Stimulated activated effector memory CD8-positive, alpha-beta T cell treated with anti-CD3 and anti-CD28 coated beads, Interleukin-12 subunit alpha, Interleukin-12 subunit beta, amount 100 ng/mL, for 72 hours (primary cell): ENCODE measurements around the gene ZNF107.
"Not testable (repeated sequence)": the region's sequence is repeated elsewhere in the genome, so short reads cannot be mapped to it uniquely, and the experiment has no call there.

Source experiments
- ATAC-seq: fragments of 150-1000 bp; cut with Tn5 transposase; 2 replicates; pipeline ENCODE4 v1.10.0; 2021
- DNase-seq, 2 donors: peaks; one replicate each; pipeline ENCODE4 v3.0.0; 2021 to 2022; ENCODE audit warnings: low spot score in 2 of 2
- H3K27ac Mint-ChIP-seq: one replicate; pipeline ENCODE4 v1.8.0; 2022; ENCODE audit warnings: mild to moderate bottlenecking, mixed read lengths
- H3K36me3 Mint-ChIP-seq: one replicate; pipeline ENCODE4 v1.8.0; 2022; ENCODE audit warnings: mild to moderate bottlenecking, mixed read lengths
- H3K4me1 Mint-ChIP-seq: one replicate; pipeline ENCODE4 v1.8.0; 2022; ENCODE audit warnings: mixed read lengths
- H3K4me3 Mint-ChIP-seq: one replicate; pipeline ENCODE4 v1.8.0; 2022; ENCODE audit warnings: mild to moderate bottlenecking, mixed read lengths
- H3K9me3 Mint-ChIP-seq: one replicate; pipeline ENCODE4 v1.8.0; 2022; ENCODE audit warnings: mixed read lengths

ZNF107 gene

GRCh38 chr7:64738953-64739352 lies 73.0 kb downstream of the ZNF107 start:
- not testable (repeated sequence) for H3K9me3 Mint-ChIP-seq, H3K4me3 Mint-ChIP-seq, DNase-seq, ATAC-seq, H3K27ac Mint-ChIP-seq, H3K36me3 Mint-ChIP-seq, H3K4me1 Mint-ChIP-seq

- DNase-seq (no peak), ATAC-seq (no peak)
- H3K4me1 Mint-ChIP-seq, result no peaks in the 10 kb centered on the region
- no peaks in the 10 kb centered on the region for H3K9me3 Mint-ChIP-seq
- H3K36me3 Mint-ChIP-seq, result no peaks in the 10 kb centered on the region
- no peak overlapping the region for H3K27ac Mint-ChIP-seq
- H3K4me3 Mint-ChIP-seq, result no peak overlapping the region
Observed at GRCh38 chr7:64744680-64745079, 78.7 kb downstream of the ZNF107 start.

- no peak overlapping the region for H3K4me3 Mint-ChIP-seq
- ATAC-seq (no peak), DNase-seq (no peak)
- H3K27ac Mint-ChIP-seq, result no peak overlapping the region
- no peaks in the 10 kb centered on the region for H3K4me1 Mint-ChIP-seq
- no peaks in the 10 kb centered on the region for H3K9me3 Mint-ChIP-seq
- H3K36me3 Mint-ChIP-seq, result no peaks in the 10 kb centered on the region
Observed at GRCh38 chr7:64747802-64748201, 81.9 kb downstream of the ZNF107 start.

- Mint-ChIP-seq H3K4me3 (no peak overlapping the region), H3K9me3 (no peaks in the 10 kb centered on the region), H3K27ac (no peak overlapping the region), H3K4me1 (no peaks in the 10 kb centered on the region), H3K36me3 (no peaks in the 10 kb centered on the region)
- DNase-seq (no peak), ATAC-seq (no peak)
Observed at GRCh38 chr7:64753032-64753431, 87.1 kb downstream of the ZNF107 start.

- no peak overlapping the region for H3K27ac Mint-ChIP-seq
Observed at GRCh38 chr7:64755865-64756264, 89.9 kb downstream of the ZNF107 start.

GRCh38 chr7:64758151-64758550 lies 92.2 kb downstream of the ZNF107 start:
- ATAC-seq (no peak), DNase-seq (no peak)
- Mint-ChIP-seq H3K4me3 (no peak overlapping the region), H3K36me3 (no peaks in the 10 kb centered on the region), H3K9me3 (no peaks in the 10 kb centered on the region), H3K4me1 (no peaks in the 10 kb centered on the region), H3K27ac (no peak overlapping the region)

More at GRCh38 chr7:64755865-64756264, 89.9 kb downstream of the ZNF107 start:
- Mint-ChIP-seq H3K36me3 (no peaks in the 10 kb centered on the region), H3K4me1 (no peaks in the 10 kb centered on the region), H3K9me3 (no peaks in the 10 kb centered on the region), H3K4me3 (no peak overlapping the region)
- no peak for DNase-seq
- ATAC-seq, result no peak
